Colonic mucosa (tissue), 4 donors: ENCODE measurements around the gene FOXP1. TPM values are rescaled to one million over a fixed set of nuclear protein-coding genes. Genes with fewer than 3 reads are reported as not detected.

Experiments used
- DNase-seq: peaks from one replicate; pipeline ENCODE4 v3.0.0-alpha.2; 2020
- H3K27ac ChIP-seq: fragments of 200-600 bp; one replicate; pipeline ENCODE4 v1.8.0; 2021
- H3K27me3 ChIP-seq: fragments of 200-600 bp; one replicate; pipeline ENCODE4 v1.8.0; 2021
- H3K36me3 ChIP-seq: fragments of 200-600 bp; one replicate; pipeline ENCODE4 v1.8.0; 2021
- H3K4me1 ChIP-seq: fragments of 200-600 bp; one replicate; pipeline ENCODE4 v1.8.0; 2021; ENCODE audit warnings: mild to moderate bottlenecking
- H3K4me3 ChIP-seq: fragments of 200-600 bp; one replicate; pipeline ENCODE4 v1.8.0; 2021
- H3K9ac ChIP-seq, 2 donors: one replicate each; pipeline ENCODE4 v1.7.0; 2013; ENCODE audit warnings: control low read depth in 2 of 2, low read depth in 2 of 2, low read length in 2 of 2
- H3K9me3 ChIP-seq: fragments of 200-600 bp; one replicate; pipeline ENCODE4 v1.8.0; 2021
- CTCF ChIP-seq: fragments of 200-600 bp; IDR thresholded peaks from one replicate; pipeline ENCODE4 v1.8.0; 2022; ENCODE audit warnings: antibody characterized with exemption, mild to moderate bottlenecking
- intact Hi-C: fragments of 100-400 bp; cut with DNase I; formaldehyde crosslinking; loops from one replicate; pipeline ENCODE4 v1.14.1; 2022
- total RNA-seq, 2 donors: library from RNA; stranded (reverse); fragmentation: NEBNext Ultra II Directional in 1 of 2; extraction: Animal tissue kit (Norgen Biotek cat#: 25700) in 1 of 2; gene quantifications; one replicate each; pipeline ENCODE4 v1.2.1, GENCODE V29; 2021
- donor health status: healthy.
- donor health status: DM: no; HTN: no; CAD: no.
- donor health status: DM: no; HTN: no; CAD: no.

FOXP1 gene
- total RNA-seq, 2 donors from 2014 or later = 127 to 128 TPM

- TF ChIP-seq CTCF = no peak
- DNase-seq = no peak
- no peaks in the 10 kb centered on the region for H3K36me3 ChIP-seq
- H3K4me1 ChIP-seq = no peaks in the 10 kb centered on the region
- intact Hi-C loops = no loop called here
- no peaks in the 10 kb centered on the region for H3K27me3 ChIP-seq
- H3K9me3 ChIP-seq = no peaks in the 10 kb centered on the region
- H3K4me3 ChIP-seq = no peak overlapping the region
- H3K9ac ChIP-seq = no peak overlapping the region
- H3K27ac ChIP-seq = no peak overlapping the region
Measured at GRCh38 chr3:71215351-71215750, 368.2 kb downstream of the FOXP1 start.

GRCh38 chr3:71214797-71215196 is 368.7 kb downstream of the FOXP1 start:
- Histone ChIP-seq H3K27ac (no peak overlapping the region), H3K4me3 (no peak overlapping the region), H3K9me3 (no peaks in the 10 kb centered on the region), H3K4me1 (no peaks in the 10 kb centered on the region), H3K9ac (no peak overlapping the region), H3K27me3 (no peaks in the 10 kb centered on the region), H3K36me3 (no peaks in the 10 kb centered on the region)
- no peak for DNase-seq
- no peak for TF ChIP-seq CTCF
- intact Hi-C loops = no loop called here

- no peak overlapping the region for H3K9ac ChIP-seq
- no peak overlapping the region for H3K27ac ChIP-seq
- H3K9me3 ChIP-seq = no peaks in the 10 kb centered on the region
- no peaks in the 10 kb centered on the region for H3K27me3 ChIP-seq
- no peaks in the 10 kb centered on the region for H3K36me3 ChIP-seq
- H3K4me1 ChIP-seq = no peaks in the 10 kb centered on the region
- no peak for TF ChIP-seq CTCF
- DNase-seq = no peak
- H3K4me3 ChIP-seq = no peak overlapping the region
- intact Hi-C loops = no loop called here
Measured at GRCh38 chr3:71214016-71214415, 369.5 kb downstream of the FOXP1 start.

GRCh38 chr3:71211083-71211482 is 372.4 kb downstream of the FOXP1 start:
- no peak for DNase-seq
- H3K4me1 ChIP-seq = no peaks in the 10 kb centered on the region
- intact Hi-C loops = no loop called here
- H3K9ac ChIP-seq = no peak overlapping the region
- no peaks in the 10 kb centered on the region for H3K36me3 ChIP-seq
- H3K4me3 ChIP-seq = no peak overlapping the region
- TF ChIP-seq CTCF = no peak
- H3K27ac ChIP-seq = peak overlapping the region; percentile 18
- H3K9me3 ChIP-seq = no peaks in the 10 kb centered on the region
- H3K27me3 ChIP-seq = no peaks in the 10 kb centered on the region

GRCh38 chr3:71210257-71211007 is 373.1 kb downstream of the FOXP1 start:
- Histone ChIP-seq H3K9me3 (no peaks in the 10 kb centered on the region), H3K9ac (no peak overlapping the region), H3K4me3 (no peak overlapping the region), H3K4me1 (no peaks in the 10 kb centered on the region), H3K27me3 (no peaks in the 10 kb centered on the region), H3K36me3 (no peaks in the 10 kb centered on the region), H3K27ac (peak overlapping the region; percentile 18)
- no peak for TF ChIP-seq CTCF
- intact Hi-C loops = no loop called here
- DNase-seq = no peak
